ENCODE measurements around the gene HOXB9.

Gene HOXB9

DNA sequence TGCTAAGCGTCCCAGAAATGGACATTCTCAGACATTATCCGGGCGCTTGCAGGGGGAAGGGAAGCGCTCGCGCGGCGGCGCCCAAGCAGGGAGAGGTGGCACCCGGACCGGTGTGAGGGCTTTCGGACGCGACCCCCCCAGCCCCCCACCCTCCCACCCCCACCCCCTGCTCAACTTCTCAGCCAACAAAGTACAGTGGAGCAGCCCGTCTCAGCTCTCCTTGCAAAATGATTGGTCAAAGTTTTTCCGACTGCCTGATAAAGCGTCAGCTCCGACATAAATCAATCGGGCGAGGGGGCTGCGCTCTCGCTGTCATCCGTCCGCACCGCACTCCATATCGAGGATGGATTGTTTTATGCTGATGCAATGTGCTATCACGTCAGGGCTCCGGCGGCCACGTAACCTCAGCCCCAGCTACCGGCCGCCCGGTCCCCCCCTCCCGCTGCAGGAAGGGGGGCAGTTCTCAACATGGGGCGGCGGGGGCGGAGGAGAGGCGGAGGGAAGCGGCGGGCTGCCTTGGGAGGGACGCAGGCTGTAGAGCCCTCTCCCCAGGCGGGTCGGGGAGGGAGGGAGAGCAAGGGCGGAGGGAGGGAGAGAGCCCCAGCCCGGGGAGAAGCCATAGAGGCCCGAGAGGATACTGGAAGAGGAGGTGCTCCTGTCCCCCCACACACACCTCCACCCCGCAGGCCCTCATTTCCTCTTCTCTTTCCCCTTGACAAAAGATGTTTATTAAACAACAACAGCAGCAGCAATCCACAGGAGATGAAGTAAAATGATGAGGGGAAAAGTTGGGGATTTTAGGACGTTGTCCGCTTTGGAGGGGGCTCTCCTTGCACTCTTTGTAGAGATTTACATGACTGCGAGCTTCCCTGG lies at the start of gene HOXB9:
TSS of gene HOXB9 (minus strand) at position 114 of the 873 bp plus-strand sequence. CDS start at position 25, 89 bp downstream.
- DNase-seq = peak; percentile 40

DNA sequence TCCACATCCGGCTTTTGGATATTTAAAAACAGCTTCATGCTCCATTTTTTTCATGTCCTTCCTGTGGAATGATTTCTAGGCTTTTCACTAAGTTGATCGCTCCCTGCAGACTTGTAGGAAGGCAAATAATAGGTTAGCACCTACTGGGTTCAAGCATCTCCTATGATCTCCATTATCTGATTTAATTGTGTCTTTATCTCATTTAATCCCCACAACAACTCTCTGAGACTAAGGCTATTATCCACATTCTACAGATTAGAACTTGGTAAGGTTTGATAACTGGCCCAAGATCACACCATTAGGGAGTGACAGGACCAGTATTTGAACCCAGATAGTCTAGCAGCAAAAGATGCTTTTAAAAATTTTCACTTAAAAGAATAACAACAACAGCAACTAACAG lies 46.2 kb upstream of the HOXB9 start:
- no peak for DNase-seq

GRCh38 chr17:48671697-48672171 lies 45.6 kb upstream of the HOXB9 start:
- DNase-seq = peak; percentile 73

- DNase-seq = no peak
These were observed 37.2 kb upstream of the HOXB9 start for GRCh38 chr17:48663134-48663924.

- no peak for DNase-seq
These were observed 29.8 kb upstream of the HOXB9 start for GRCh38 chr17:48655913-48656312.

GRCh38 chr17:48649741-48650140 lies 23.6 kb upstream of the HOXB9 start:
- DNase-seq = no peak

DNA sequence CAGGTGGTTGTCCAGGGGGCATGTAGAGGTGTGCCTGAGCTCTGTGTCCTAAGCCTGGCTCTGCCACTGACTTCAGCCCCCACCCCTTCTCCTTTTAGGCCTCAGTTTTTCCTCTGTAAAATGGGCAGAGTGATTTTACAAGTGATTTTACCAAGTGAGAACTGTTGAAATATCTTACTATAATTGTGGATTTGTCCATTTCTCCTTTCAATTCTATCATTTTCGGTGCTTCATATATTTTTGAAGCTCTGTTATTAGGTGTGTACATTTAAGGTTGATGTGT lies 21.7 kb upstream of the HOXB9 start:
- DNase-seq = no peak

DNA sequence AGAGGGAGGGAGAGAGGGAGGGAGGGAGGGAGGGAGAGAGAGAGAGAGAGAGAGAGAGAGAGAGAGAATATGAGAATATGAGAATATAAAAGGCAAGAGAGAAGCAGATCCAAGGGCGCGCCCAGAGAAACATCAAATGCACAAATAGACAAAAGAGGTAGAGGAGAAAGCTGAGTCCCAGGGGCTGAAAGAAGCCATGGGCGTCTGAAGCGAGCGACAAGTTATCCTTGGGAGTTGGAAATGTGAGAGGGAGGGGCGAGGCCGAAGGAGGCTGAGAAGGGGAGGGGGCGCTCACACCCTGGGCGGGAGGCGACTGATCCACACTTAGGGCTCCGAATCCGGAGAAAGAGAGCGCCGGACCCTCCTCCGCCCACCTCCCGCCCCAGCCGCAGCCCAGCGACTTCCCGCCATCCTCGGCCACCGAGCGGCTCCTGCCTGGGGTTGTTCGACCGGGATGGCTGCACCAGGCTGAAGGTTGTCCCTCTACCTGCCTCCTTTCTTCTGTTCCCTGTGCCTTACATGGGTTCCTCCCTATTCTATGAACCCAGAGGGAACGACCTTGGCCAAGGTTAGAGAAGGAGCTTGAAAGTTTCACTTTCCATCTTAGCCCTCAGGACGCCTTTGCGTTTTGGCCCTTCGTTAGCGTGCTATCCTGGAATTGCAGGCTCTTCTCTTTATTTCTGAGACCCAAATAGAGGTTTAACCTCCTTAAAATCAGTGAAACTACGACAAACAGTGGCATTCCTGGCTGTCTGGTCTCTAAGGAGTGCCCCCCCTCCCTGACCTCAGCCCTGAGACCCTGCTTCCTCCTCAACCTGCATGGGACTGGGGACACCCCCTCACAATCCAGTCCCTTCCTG lies 21.2 kb upstream of the HOXB9 start:
- DNase-seq = no peak

GRCh38 chr17:48646183-48647102 lies 20.3 kb upstream of the HOXB9 start:
- peak; percentile 30 for DNase-seq

DNA sequence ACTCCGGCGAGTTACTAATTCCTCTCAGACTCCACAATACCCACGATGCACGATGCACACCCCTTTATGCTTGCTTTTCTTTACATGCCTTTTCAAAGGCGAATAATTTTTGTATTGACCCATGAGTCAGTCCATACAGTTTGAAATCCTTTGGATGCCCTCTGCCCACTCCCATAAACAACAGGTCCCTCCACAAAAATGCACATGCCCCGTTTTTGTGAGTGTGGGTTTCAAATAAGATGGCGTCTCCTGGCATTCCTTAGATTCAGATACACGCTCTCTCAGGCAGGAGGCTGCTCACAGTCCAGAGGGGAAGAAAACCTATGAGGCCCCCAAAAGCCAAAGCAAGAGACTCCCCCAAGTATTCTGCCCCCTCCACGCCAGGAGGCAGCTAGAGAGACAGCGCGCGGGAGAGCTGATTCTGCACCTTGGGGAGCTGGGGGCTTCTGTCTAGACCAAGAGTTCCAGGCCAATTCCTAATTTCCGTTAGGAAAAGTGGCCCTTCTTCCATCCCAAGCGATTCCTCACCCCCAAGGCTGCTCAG lies 19.6 kb upstream of the HOXB9 start:
- no peak for DNase-seq

DNA sequence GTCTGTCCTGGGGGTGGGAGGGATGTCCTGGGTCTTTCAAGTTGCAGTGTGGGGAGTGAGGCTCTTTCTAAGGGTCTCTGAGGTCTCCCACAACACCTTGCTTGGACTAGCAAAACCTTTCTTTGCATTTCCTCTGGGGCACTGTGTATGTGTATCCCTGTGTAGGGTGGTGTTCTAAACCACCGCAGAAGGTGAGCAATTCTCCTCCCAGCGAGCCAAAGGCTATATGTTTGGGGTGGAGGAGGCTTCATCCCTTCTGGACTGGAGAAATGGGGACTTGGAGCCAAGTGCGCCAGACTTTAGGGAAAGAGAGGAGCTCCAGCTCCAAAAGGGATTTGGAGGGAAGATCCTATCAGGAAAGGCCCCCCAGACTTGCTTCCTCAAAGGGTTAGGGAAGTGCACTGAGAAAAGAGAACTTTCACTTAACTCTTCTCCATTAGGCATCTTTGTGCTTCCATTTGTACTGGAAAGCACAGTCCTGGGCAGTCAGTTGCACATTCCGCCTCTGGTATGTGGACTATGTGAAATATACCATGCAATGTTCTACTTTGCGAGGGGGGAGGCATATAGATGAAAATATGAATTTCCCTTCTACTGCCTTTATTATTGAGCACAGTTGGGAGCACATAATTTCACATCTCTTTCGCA lies 18.9 kb upstream of the HOXB9 start:
- no peak for DNase-seq

GRCh38 chr17:48644159-48644558 lies 18.0 kb upstream of the HOXB9 start:
- no peak for DNase-seq

DNA sequence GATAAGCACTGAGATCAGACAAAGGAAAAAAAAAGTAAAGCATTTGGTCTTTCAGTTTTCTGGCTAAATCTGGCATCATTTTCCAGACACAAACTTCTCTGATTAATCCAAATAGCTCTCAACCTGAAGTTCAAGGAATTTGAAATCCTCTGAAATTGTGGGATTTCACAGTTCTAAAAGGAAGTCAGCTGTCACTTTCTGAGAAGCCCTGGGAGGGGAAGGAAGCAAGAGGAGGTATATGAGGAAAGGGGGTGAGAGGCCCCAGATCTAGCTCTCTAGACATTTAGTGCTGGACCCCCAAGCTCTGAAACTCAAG lies 17.5 kb upstream of the HOXB9 start:
- DNase-seq = no peak

- no peak for DNase-seq
These were observed 16.9 kb upstream of the HOXB9 start for GRCh38 chr17:48642843-48643696.

DNA sequence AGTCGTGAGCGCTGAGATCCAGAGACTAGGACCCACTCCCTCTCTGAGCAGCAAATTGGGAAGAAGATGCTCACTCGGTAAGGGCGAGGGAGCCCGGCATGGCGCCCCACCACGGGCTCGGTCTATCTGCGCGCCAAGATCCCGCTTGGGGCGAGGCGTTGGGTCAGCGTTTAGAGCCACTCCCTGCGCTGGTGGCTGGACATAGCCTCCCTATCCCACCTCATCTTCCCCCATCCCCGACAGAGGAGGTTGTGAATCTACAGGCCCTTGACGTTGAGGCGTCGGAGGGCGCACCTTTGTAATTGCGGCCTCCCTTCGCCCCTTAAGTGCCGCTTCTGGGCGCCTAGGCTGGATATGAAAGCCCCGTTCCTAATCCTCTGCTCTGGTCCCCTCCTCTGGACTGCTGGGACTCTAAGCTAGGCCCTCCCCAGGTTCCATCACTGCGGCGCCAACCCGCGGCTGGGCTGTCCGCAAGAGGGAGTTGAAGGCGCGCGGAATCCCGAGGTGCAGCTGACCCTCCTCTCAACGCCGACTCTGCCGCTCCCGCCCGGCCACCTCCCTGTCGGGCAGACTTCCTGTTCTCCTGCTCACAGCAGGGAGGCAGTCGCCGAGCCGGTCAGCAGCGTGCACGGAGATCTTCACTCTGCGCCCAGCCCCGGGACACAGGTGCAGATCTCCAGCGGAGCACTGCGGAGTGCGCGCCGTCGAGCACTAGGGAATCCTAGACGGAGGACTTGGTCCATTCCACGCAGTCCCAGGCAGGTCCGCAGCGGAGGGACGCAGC lies 16.1 kb upstream of the HOXB9 start:
- no peak for DNase-seq

GRCh38 chr17:48641541-48642058 lies 15.4 kb upstream of the HOXB9 start:
- no peak for DNase-seq

- no peak for DNase-seq
These were observed 14.7 kb upstream of the HOXB9 start for GRCh38 chr17:48640858-48641180.

- DNase-seq = no peak
These were observed 14.1 kb upstream of the HOXB9 start for GRCh38 chr17:48639982-48640857.

Measured in EL (cell line).